GM12892 (cell line): ENCODE results near the gene CCKAR.

Source experiments
- POLR2A ChIP-seq: IDR thresholded peaks from 2 replicates; pipeline ENCODE4 v1.6.1; 2011; ENCODE audit warnings: low read depth, low read length, control low read depth
- TAF1 ChIP-seq: IDR thresholded peaks from 2 replicates; pipeline ENCODE4 v1.6.1; 2011; ENCODE audit warnings: low read depth, mild to moderate bottlenecking, control low read depth, low read length, borderline replicate concordance

DNA sequence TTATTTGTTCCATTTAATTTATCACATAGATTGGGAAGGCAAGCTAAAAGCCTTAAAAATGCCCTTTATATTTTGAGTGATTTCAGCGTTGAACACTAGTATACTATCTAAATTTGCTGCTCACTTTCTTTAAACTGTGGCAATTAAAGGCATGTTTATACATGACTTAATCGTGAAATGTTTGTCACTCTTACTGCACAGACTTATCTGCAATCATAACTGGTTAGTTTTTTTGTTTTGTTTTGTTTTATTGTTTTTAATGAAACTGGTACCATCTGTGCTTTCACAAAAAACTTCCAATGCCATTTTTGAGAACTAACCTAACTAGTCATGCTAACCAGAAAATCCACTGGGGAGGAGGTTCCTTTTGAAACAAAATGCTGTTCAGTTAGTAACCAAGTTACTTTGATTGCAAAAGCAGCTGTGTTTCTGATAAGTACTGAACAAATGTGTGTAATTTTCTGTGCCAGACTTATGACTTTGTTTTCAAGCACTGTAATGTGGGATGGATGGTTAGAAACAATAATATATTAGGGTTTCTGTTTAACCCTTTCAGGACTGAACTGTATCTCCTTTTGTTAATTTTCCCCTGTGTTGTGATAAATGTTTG is 56.1 kb downstream of the CCKAR start:
- no peak for TF ChIP-seq POLR2A
- TF ChIP-seq TAF1, result no peak
